GM12878 (cell line): ENCODE measurements around the gene IFNB1. TPM values are rescaled to one million over a fixed set of nuclear protein-coding genes. Genes with fewer than 3 reads are reported as not detected.

Source experiments
- ATAC-seq: fragments of 200-7000 bp; cut with Tn5 transposase; 3 replicates; pipeline ENCODE4 v1.9.1; 2020; ENCODE audit warnings: mild to moderate bottlenecking, moderate library complexity
- BruUV-seq: library from RNA; stranded (reverse); fragments of 400-500 nt; replicated peaks from 2 replicates; lab custom pipeline; 2021; lab: Mats Ljungman, UMichigan
- CTCF ChIA-PET: fragments of 300-600 bp; sonication (Branson Sonifier 250); formaldehyde crosslinking; extraction: SDS; loops from one replicate; lab custom pipeline; 2021; ENCODE audit warnings: inconsistent platforms; lab: Yijun Ruan, JAX
- POLR2A ChIA-PET: fragments of 350-600 bp; formaldehyde crosslinking; extraction: SDS; loops from one replicate; lab custom pipeline; 2021; ENCODE audit warnings: inconsistent platforms; lab: Charles Lee
- RAD21 ChIA-PET: fragments of 300-600 bp; sonication (Branson Sonifier 250); formaldehyde crosslinking; loops from one replicate; lab custom pipeline; 2023; ENCODE audit warnings: antibody characterized with exemption; ENCODE audit not compliant: unreplicated experiment; lab: Charles Lee
- SMC1A ChIA-PET: fragments of 300-600 bp; sonication (Branson Sonifier 250); formaldehyde crosslinking; loops from one replicate; lab custom pipeline; 2023; ENCODE audit not compliant: unreplicated experiment, uncharacterized antibody; lab: Charles Lee
- DNase-seq: peaks from one replicate; pipeline ENCODE4 v3.0.0-alpha.2; 2011; ENCODE audit warnings: low read depth, low spot score
- FAIRE-seq: peaks from 3 replicates; lab custom pipeline; 2011; peaks lifted over from hg19 to GRCh38; lab: Jason Lieb, UNC
- H2AFZ ChIP-seq: 2 replicates; pipeline ENCODE4 v1.6.0; 2011; ENCODE audit warnings: low read depth, low read length, control low read depth; ENCODE audit not compliant: control insufficient read depth
- H3K27ac ChIP-seq: 2 replicates; pipeline ENCODE4 v1.5.1; 2011; ENCODE audit warnings: control low read depth; ENCODE audit not compliant: control insufficient read depth, insufficient read depth
- H3K27me3 ChIP-seq, 2 experiments: replicated peaks in 1 of 2; 2 replicates each; pipeline versions ENCODE4 v1.6.0 to v1.6.1; 2011; ENCODE audit warnings: low read length in 1 of 2; ENCODE audit not compliant: control insufficient read depth in 2 of 2, insufficient read depth in 2 of 2
- H3K36me3 ChIP-seq, 2 experiments: 2 replicates each; pipeline ENCODE4 v1.5.1; 2011; ENCODE audit warnings: low read length in 1 of 2; ENCODE audit not compliant: control insufficient read depth in 2 of 2, insufficient read depth in 2 of 2
- H3K4me1 ChIP-seq: 2 replicates; pipeline ENCODE4 v1.6.1; 2011; ENCODE audit warnings: mild to moderate bottlenecking, low read length, moderate library complexity, mixed read lengths; ENCODE audit not compliant: control insufficient read depth, insufficient read depth
- H3K4me2 ChIP-seq: 2 replicates; pipeline ENCODE4 v1.6.0; 2011; ENCODE audit warnings: control low read depth; ENCODE audit not compliant: control insufficient read depth, insufficient read depth
- H3K4me3 ChIP-seq: fragments of 200-600 bp; sonication (generic); 2 replicates; pipeline ENCODE4 v1.5.1; 2016
- H3K79me2 ChIP-seq: 2 replicates; pipeline ENCODE4 v1.6.0; 2011; ENCODE audit warnings: low read length; ENCODE audit not compliant: control insufficient read depth, insufficient read depth
- H3K9ac ChIP-seq: 2 replicates; pipeline ENCODE4 v1.8.0; 2011; ENCODE audit warnings: low read length, control low read depth, mixed read lengths; ENCODE audit not compliant: control insufficient read depth, insufficient read depth
- H3K9me3 ChIP-seq: replicated peaks from 3 replicates; pipeline ENCODE4 v1.5.1; 2011; ENCODE audit warnings: mild to moderate bottlenecking, low read length; ENCODE audit not compliant: control insufficient read depth, insufficient read depth
- H4K20me1 ChIP-seq: 2 replicates; pipeline ENCODE4 v1.6.0; 2011; ENCODE audit not compliant: control insufficient read depth, insufficient read depth
- ATF2 ChIP-seq: IDR thresholded peaks from 2 replicates; pipeline ENCODE4 v1.6.1; 2012; ENCODE audit warnings: low read length, inconsistent platforms
- CEBPZ ChIP-seq: fragments of 150-350 bp; IDR thresholded peaks from 2 replicates; pipeline ENCODE4 v1.6.1; 2016; ENCODE audit warnings: low read depth, low read length
- DPF2 ChIP-seq: fragments of 450-650 bp; IDR thresholded peaks from 2 replicates; pipeline ENCODE4 v1.6.1; 2017; ENCODE audit warnings: mild to moderate bottlenecking
- HDAC6 ChIP-seq: fragments of 200-600 bp; sonication (generic); IDR thresholded peaks from one replicate; pipeline ENCODE4 v1.8.0; 2017; ENCODE audit warnings: antibody characterized with exemption; ENCODE audit not compliant: unreplicated experiment
- PBX3 ChIP-seq: IDR thresholded peaks from 2 replicates; pipeline ENCODE4 v1.6.1; 2011; ENCODE audit warnings: mild to moderate bottlenecking, low read depth, low read length, moderate library complexity; ENCODE audit not compliant: insufficient replicate concordance
- POLR2A ChIP-seq: IDR thresholded peaks from 2 replicates; pipeline ENCODE4 v1.6.1; 2011; ENCODE audit warnings: low read depth, mild to moderate bottlenecking, low read length
- POU2F2 ChIP-seq: IDR thresholded peaks from 3 replicates; pipeline ENCODE4 v1.6.1; 2011; ENCODE audit warnings: low read depth, mild to moderate bottlenecking, low read length, borderline replicate concordance
- SMARCA5 ChIP-seq: fragments of 450-650 bp; IDR thresholded peaks from 2 replicates; pipeline ENCODE4 v1.6.1; 2017; ENCODE audit warnings: mild to moderate bottlenecking
- SPI1 ChIP-seq: IDR thresholded peaks from 2 replicates; pipeline ENCODE4 v1.6.1; 2011; ENCODE audit warnings: low read depth, mild to moderate bottlenecking, low read length, moderate library complexity, borderline replicate concordance; ENCODE audit not compliant: insufficient read depth
- TBL1XR1 ChIP-seq: IDR thresholded peaks from 2 replicates; pipeline ENCODE4 v1.6.1; 2012; ENCODE audit warnings: low read depth, low read length, improper control_type of control experiment
- WGBS: methylation state at CpG from one replicate; pipeline ENCODE4 v1.1.6; 2016; ENCODE audit warnings: low lambda C conversion rate; ENCODE audit not compliant: insufficient replicate concordance, insufficient coverage; ENCODE audit errors: missing lambda C conversion rate; 5-methylcytosine and 5-hydroxymethylcytosine counted together
- in situ Hi-C: fragments of 300-500 bp; cut with MboI; formaldehyde crosslinking; loops from 9 replicates; pipeline ENCODE4 v1.14.3; 2018; ENCODE audit warnings: mixed read lengths
- intact Hi-C: fragments of 100-400 bp; cut with micrococcal nuclease; formaldehyde crosslinking; loops from one replicate; pipeline ENCODE4 v1.14.2; 2022; ENCODE audit not compliant: unreplicated experiment
- polyA plus RNA-seq, 11 experiments: library from polyadenylated mRNA; depleted of rRNA in 4 of 11; unstranded in 6 of 11; stranded (reverse) in 5 of 11; fragments of >200 nt; fragmentation: Nextera tagmentation in 4 of 11; fragmentation: Illumina TruSeq in 1 of 11; extraction: Ambion mirVana in 4 of 11; extraction: Trizol in 1 of 11; gene quantifications; 1 replicate in 1 of 11; 2 replicates in 10 of 11; pipeline versions ENCODE4 v1.2.1 to v1.2.3, GENCODE V29; 2011 to 2016; ENCODE audit warnings: inconsistent platforms in 2 of 11, missing spikeins in 2 of 11, low read depth in 1 of 11
- total RNA-seq, 4 experiments: library from RNA; depleted of rRNA in 3 of 4; stranded (reverse); fragments of >200 nt in 3 of 4; fragmentation: Illumina TruSeq in 1 of 4; extraction: Trizol in 1 of 4; gene quantifications; 2 replicates each; pipeline versions ENCODE4 v1.2.1 to v1.2.3, GENCODE V29; 2013 to 2021

IFNB1 gene
- total and polyA plus RNA-seq, 10 of the 15 experiments (the other 5 are each of a cell fraction or from before 2014, with no cell fraction given) = 0.18 TPM; not detected in 9

DNA sequence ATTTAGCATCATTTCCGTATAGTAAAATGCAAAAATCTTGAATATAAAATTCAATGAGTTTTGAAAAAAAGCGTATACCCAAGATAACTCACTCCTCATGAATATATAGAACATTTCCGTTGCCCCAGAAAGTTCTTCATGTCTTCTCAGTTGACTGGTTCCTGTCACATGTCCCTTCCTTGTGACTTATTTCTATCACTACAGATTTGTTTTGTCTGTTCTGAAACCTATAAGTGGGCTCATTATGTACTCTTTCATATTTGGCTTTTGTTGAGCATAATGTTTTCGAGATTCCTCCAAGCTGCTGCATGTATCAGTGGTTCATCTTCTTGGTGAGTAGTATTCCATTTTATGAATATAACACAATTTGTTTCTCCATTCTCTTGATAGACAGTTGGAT, 35.3 kb downstream of the IFNB1 start:
- no peak overlapping the region for H3K4me3 ChIP-seq
- H3K36me3 ChIP-seq = no peaks in the 10 kb centered on the region

More for the DNA sequence above, 35.3 kb downstream of the IFNB1 start:
- Histone ChIP-seq H3K27me3 (no peaks in the 10 kb centered on the region), H3K79me2 (no peaks in the 10 kb centered on the region), H3K27ac (no peak overlapping the region), H2AFZ (no peak overlapping the region), H3K9ac (no peak overlapping the region), H4K20me1 (no peaks in the 10 kb centered on the region), H3K9me3 (no peaks in the 10 kb centered on the region), H3K4me1 (no peaks in the 10 kb centered on the region), H3K4me2 (no peak overlapping the region)
- no peak for TF ChIP-seq SPI1
- no peak for TF ChIP-seq POU2F2
- TF ChIP-seq SMARCA5 = no peak
- TF ChIP-seq POLR2A = no peak
- TF ChIP-seq CEBPZ = no peak
- TF ChIP-seq DPF2 = no peak
- TF ChIP-seq HDAC6 = no peak
- no peak for TF ChIP-seq TBL1XR1
- no peak for TF ChIP-seq PBX3
- no peak for TF ChIP-seq ATF2
- ATAC-seq (peak; percentile 44; the same call in 2 of the 3 replicates), DNase-seq (no peak), FAIRE-seq (peak; percentile 78)
- RAD21 ChIA-PET = no interaction called here
- POLR2A ChIA-PET = no interaction called here
- no TSS peak for BruUV-seq
- WGBS = 21% methylated on average over 4 of the region's 4 CpGs
- CTCF ChIA-PET = no interaction called here
- SMC1A ChIA-PET = no interaction called here
- in situ Hi-C loops (no loop called here), intact Hi-C loops (no loop called here)
